ENCODE results near the gene PLEK. TPM values are rescaled to one million over a fixed set of nuclear protein-coding genes. Genes with fewer than 3 reads are reported as not detected.

PLEK gene
- total and polyA plus RNA-seq, 9 of the 15 experiments (the other 6 are each of a cell fraction or from before 2014, with no cell fraction given): 0.14 to 1.2 (median 0.36) TPM

DNA sequence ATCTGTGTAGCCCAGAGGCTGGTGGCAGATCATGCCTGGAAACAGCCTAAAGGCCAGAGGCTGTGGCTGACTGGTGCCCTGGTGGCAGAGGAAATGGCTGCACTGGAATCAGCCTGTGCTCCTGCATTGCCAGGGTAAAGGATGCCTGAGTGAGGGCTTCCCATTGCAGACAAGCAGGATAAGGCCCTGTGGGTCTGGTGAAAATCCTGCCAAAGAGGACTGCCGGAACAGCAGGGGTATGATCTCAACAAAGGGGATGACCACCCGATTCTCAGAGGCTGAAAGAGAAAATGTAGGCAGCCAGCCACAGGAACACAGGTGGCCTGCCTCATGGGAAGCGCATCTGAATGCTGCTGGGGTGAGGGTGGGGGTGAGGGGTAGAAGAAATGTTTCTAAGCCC lies 53.8 kb downstream of the PLEK start (continued):
- TF ChIP-seq ZNF280A (IDR thresholded peaks at IDR 0.05; ENCODE audit: low read depth, partially characterized antibody): no peak
- TF ChIP-seq GABPB2 (CRISPR knock-in tag; conservative IDR thresholded peaks at IDR 0.05): no peak

- Histone ChIP-seq H3K4me3 (no peak overlapping the region), H3K27ac (ENCODE audit: extremely low read depth, low read depth, low read length) (peak overlapping the region; percentile 44; the same call in 1 of the 3 replicates), H3K36me3 (ENCODE audit: control insufficient read depth, insufficient read depth, low read length) (no peaks in the 10 kb centered on the region), H3K4me2 (ENCODE audit: insufficient read depth, low read length) (peak overlapping the region; percentile 26; the same call in 1 of the 2 replicates), H3K9me1 (ENCODE audit: control insufficient read depth, insufficient read depth, low read length) (no peaks in the 10 kb centered on the region), H3K9ac (ENCODE audit: insufficient read depth in 1 of 2, low read depth in 2 of 2, low read length in 2 of 2) (no peak overlapping the region), H3K9me3 (replicated peaks; ENCODE audit: control insufficient read depth, insufficient read depth, low read depth, low read length) (no peaks in the 10 kb centered on the region), H3K27me3 (ENCODE audit: control insufficient read depth in 2 of 2, insufficient read depth in 2 of 2, low read length in 2 of 2) (no peaks in the 10 kb centered on the region), H4K20me1 (replicated peaks; ENCODE audit: control insufficient read depth, insufficient read depth, low read length) (no peaks in the 10 kb centered on the region), H3K4me1 (replicated peaks in 1 of 2; ENCODE audit: control insufficient read depth in 2 of 2, insufficient read depth in 2 of 2, low read length in 2 of 2) (peaks cover 3 to 40% of the 10 kb centered on the region in 2 experiments), H3K79me2 (ENCODE audit: control insufficient read depth, insufficient read depth, low read length) (no peaks in the 10 kb centered on the region), H2AFZ (ENCODE audit: low read depth, low read length) (peak overlapping the region; percentile 9; the same call in 1 of the 2 replicates)
- POLR2A ChIA-PET: interaction anchor here (0.7 to 1.2 kb wide), 4 partner anchors 9 to 192 kb away, joined by 3 to 6 read pairs (median 4); no protein-coding TSS in a partner anchor
- no TSS peak for BruUV-seq (replicated peaks)
- WGBS (ENCODE audit: insufficient coverage, low coverage, missing lambda C conversion rate): 2% methylated on average over 3 of the region's 3 CpGs
- FAIRE-seq (peak; percentile 80), ATAC-seq (peak; percentile 90), DNase-seq (ENCODE audit: extremely low read depth in 1 of 4, low spot score in 3 of 4) (peak in 1 of 4 experiments; percentile 57)
- in situ Hi-C loops (cut with MboI): no loop called here
- CTCF ChIA-PET (ENCODE audit: low intra/inter-chr PET ratio): no interaction called here
- intact Hi-C loops (cut with micrococcal nuclease): no loop called here
- TF ChIP-seq ELF2 (CRISPR knock-in tag; IDR thresholded peaks at IDR 0.05) (peak; percentile 63; the same call in 1 of the 2 replicates), KLF6 (CRISPR knock-in tag; IDR thresholded peaks at IDR 0.05; ENCODE audit: borderline replicate concordance) (peak; percentile 89), ZZZ3 (IDR thresholded peaks at IDR 0.05) (no peak), MTF1 (CRISPR knock-in tag; IDR thresholded peaks at IDR 0.05; ENCODE audit: borderline replicate concordance) (peak; percentile 75; the same call in 1 of the 2 replicates), MNT (conservative IDR thresholded peaks at IDR 0.05) (0 out of 4 replicates have a peak, but pooled peaks of 1 of the 2 experiments have one; percentile 14), ZNF589 (CRISPR knock-in tag; IDR thresholded peaks at IDR 0.05; ENCODE audit: low read depth) (peak; percentile 90; the same call in 1 of the 2 replicates), SMARCE1 (IDR thresholded peaks at IDR 0.05) (peak; percentile 78; the same call in 1 of the 2 replicates), FOXK2 (conservative IDR thresholded peaks at IDR 0.05 in 1 of 2, IDR thresholded peaks at IDR 0.05 in 1 of 2; ENCODE audit: low read depth in 2 of 2) (no peak), FOXP1 (CRISPR knock-in tag; IDR thresholded peaks at IDR 0.05) (0 out of 2 replicates have a peak, but pooled peaks have one; percentile 21), ZNF668 (CRISPR knock-in tag; IDR thresholded peaks at IDR 0.05) (peak; percentile 47), ARID1B (IDR thresholded peaks at IDR 0.05) (peak; percentile 73; the same call in 1 of the 2 replicates)
- TF ChIP-seq, protein P1, sequence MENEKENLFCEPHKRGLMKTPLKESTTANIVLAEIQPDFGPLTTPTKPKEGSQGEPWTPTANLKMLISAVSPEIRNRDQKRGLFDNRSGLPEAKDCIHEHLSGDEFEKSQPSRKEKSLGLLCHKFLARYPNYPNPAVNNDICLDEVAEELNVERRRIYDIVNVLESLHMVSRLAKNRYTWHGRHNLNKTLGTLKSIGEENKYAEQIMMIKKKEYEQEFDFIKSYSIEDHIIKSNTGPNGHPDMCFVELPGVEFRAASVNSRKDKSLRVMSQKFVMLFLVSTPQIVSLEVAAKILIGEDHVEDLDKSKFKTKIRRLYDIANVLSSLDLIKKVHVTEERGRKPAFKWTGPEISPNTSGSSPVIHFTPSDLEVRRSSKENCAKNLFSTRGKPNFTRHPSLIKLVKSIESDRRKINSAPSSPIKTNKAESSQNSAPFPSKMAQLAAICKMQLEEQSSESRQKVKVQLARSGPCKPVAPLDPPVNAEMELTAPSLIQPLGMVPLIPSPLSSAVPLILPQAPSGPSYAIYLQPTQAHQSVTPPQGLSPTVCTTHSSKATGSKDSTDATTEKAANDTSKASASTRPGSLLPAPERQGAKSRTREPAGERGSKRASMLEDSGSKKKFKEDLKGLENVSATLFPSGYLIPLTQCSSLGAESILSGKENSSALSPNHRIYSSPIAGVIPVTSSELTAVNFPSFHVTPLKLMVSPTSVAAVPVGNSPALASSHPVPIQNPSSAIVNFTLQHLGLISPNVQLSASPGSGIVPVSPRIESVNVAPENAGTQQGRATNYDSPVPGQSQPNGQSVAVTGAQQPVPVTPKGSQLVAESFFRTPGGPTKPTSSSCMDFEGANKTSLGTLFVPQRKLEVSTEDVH (IDR thresholded peaks at IDR 0.05; ENCODE audit: low read depth, partially characterized antibody): peak; percentile 42
Observed at GRCh38 chr2:68420254-68420910, 55.3 kb downstream of the PLEK start.
